Glomerular visceral epithelial cell (primary cell): Measurements from ENCODE around the gene IFI27L1.

Source experiments
- DNase-seq: peaks from one replicate; pipeline ENCODE4 v3.0.0-alpha.2; 2016; ENCODE audit errors: extremely low spot score

IFI27L1 gene

GRCh38 chr14:94132285-94132887, 51.3 kb downstream of the IFI27L1 start:
- DNase-seq = peak; percentile 75

GRCh38 chr14:94135476-94135875, 54.4 kb downstream of the IFI27L1 start:
- no peak for DNase-seq

DNA sequence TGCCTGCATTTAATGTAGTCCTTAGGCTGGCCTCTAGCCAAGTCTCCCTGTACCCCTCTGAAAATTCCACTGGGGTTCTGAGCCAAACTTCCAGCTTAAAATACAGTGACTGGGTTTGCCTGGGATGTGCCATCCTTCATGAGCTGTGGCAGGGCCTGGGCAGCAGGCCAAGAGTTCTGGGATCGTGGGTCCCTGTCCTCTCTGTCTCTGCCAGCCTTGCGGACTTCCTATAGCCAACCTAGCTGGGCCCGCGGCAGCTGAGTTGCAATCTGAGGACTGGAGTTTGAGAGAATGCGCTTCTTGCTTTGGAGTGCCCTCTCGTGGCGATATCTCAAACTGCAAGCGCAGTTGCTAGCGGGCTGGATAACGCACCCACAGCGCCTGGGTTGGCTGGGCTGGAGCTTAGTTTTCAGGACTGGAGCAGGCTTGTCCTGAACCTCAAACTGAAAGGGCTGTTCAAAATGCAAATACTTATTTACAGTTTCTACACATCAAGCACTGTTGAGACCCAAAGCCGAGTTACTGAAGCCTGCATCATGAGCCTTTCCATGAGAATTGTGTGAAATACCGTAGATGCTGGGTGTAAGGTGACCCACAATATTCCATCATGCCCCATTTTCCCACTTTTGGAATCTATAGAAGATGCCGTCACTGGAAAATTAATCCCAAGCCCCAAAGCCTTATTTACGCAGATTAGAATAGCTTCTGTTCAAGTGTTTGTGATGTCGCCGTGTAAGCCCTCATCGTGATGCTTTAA, 55.6 kb downstream of the IFI27L1 start:
- DNase-seq = peak; percentile 89

- DNase-seq = no peak
These were observed 57.1 kb downstream of the IFI27L1 start for GRCh38 chr14:94138251-94138650.

- no peak for DNase-seq
These were observed 57.9 kb downstream of the IFI27L1 start for GRCh38 chr14:94139006-94139405.

GRCh38 chr14:94139421-94139820, 58.3 kb downstream of the IFI27L1 start:
- DNase-seq = no peak

- DNase-seq = no peak
These were observed 61.1 kb downstream of the IFI27L1 start for GRCh38 chr14:94142247-94142646.

DNA sequence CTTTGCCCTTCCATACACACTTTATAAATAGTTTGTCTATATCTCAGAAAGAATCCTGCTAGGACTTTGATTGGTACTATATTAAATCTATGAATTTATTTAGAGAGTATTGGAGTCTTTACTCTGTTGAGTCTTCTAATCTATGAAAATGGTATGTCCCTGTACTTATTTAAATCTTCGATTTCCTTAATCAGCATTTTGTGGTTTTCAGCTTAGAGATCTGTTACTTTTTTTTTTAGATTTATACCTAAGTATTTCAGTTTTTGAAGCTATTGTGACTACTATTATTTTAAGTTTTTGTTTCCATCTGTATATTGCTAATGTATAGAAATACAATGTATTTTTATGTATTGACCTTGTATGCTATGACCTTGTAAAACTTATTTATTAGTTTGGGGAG, 61.7 kb downstream of the IFI27L1 start:
- DNase-seq = no peak

DNA sequence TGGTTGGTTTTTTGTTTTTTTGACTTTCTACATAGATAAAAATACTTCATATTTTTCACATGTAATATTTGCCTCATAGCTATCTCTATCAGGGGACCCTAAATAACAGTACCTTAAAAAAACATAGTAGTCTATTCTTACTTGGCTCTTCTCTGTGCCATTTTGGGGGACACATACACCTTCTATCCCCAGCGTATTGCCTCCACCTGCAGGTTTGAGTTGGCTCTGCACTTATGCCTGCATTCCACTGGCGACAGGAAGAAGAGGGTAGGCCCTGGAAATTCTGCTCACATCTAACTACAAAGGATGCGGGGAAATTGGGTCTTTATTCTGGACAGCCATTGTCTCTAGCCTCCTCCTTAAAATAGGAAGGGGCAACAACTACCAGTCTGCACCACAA, 62.1 kb downstream of the IFI27L1 start:
- no peak for DNase-seq

GRCh38 chr14:94143711-94144110, 62.6 kb downstream of the IFI27L1 start:
- no peak for DNase-seq

DNA sequence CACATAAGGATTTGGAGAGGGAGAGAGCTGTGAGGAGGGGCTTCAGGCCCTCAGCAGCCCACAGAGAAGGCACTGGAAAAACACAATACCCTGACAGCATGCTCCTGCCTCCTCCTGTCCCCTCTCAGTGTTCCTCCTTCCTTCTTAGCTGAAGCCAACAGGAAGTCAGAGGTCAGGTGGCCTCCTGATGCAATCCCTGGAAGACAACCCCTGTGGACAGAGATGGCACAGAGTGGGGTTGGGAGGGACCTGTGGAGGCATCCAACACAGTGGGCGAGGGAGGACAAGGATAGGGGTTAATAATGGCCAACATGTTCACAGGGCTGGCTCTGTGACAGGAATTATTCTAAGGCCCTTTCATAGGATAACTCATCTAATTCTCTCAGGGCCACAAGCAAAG, 63.7 kb downstream of the IFI27L1 start:
- DNase-seq = no peak

GRCh38 chr14:94145902-94146527, 64.9 kb downstream of the IFI27L1 start:
- DNase-seq = no peak
